Progenitor cell of endocrine pancreas (in vitro differentiated cells): ENCODE measurements around the gene VARS1. TPM values are rescaled to one million over a fixed set of nuclear protein-coding genes. Genes with fewer than 3 reads are reported as not detected.
A peak's percentile ranks its signal among the peaks of the same experiment; 100 is the strongest.

Experiments used
- DNase-seq: peaks from one replicate; pipeline ENCODE4 v3.0.0; 2021; ENCODE audit warnings: low spot score; ENCODE audit not compliant: unreplicated experiment
- H3K27ac Mint-ChIP-seq: 2 replicates; pipeline ENCODE4 v1.8.0; 2021; ENCODE audit warnings: mild to moderate bottlenecking, moderate library complexity, mixed read lengths
- H3K27me3 Mint-ChIP-seq: 2 replicates; pipeline ENCODE4 v1.8.0; 2021; ENCODE audit warnings: mixed read lengths
- H3K36me3 Mint-ChIP-seq: 2 replicates; pipeline ENCODE4 v1.8.0; 2022; ENCODE audit warnings: mixed read lengths; ENCODE audit not compliant: insufficient read depth
- H3K4me1 Mint-ChIP-seq: 2 replicates; pipeline ENCODE4 v1.8.0; 2021; ENCODE audit warnings: low read depth, mixed read lengths
- H3K4me3 Mint-ChIP-seq: 2 replicates; pipeline ENCODE4 v1.8.0; 2021; ENCODE audit warnings: low read depth, mild to moderate bottlenecking, moderate library complexity, mixed read lengths
- H3K9me3 Mint-ChIP-seq: 2 replicates; pipeline ENCODE4 v1.8.0; 2021; ENCODE audit warnings: low read depth, mixed read lengths
- total RNA-seq: library from RNA; stranded (reverse); gene quantifications from 2 replicates; pipeline ENCODE4 v1.2.1, GENCODE V29; 2021
- TF ChIP-seq, protein P1 (sequence below): fragments of 200-600 bp; sonication (generic); IDR thresholded peaks from one replicate; pipeline ENCODE4 v1.5.0; 2021; ENCODE audit warnings: antibody characterized with exemption, mild to moderate bottlenecking; ENCODE audit not compliant: unreplicated experiment

Gene VARS1
- total RNA-seq, 1 donor from 2014 or later: 85.6 TPM

DNA sequence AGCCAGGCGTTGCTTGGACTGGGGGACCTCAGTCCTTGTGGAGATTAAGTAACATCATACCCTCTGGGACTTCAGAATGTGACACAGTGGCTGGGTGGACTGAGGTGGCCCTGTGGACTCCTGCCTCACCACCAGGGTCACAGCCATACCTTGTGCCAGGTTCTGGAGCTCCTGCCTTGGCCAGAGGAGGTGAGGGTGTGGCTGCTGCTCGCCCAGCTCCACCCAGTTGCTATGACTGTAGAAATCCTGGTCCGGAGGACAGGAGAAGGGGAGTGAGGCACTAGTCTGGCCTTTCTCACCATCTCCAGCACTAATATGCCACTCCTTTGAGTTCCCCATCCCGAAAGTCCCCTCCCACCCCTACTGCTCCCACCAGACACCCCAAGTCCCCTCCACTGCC is 20.4 kb downstream of the VARS1 start:
- Mint-ChIP-seq H3K4me3 (no peak overlapping the region), H3K9me3 (no peaks in the 10 kb centered on the region), H3K27ac (peak overlapping the region; percentile 84), H3K36me3 (no peaks in the 10 kb centered on the region), H3K27me3 (no peaks in the 10 kb centered on the region), H3K4me1 (peaks cover 12% of the 10 kb centered on the region)
- TF ChIP-seq, protein P1, sequence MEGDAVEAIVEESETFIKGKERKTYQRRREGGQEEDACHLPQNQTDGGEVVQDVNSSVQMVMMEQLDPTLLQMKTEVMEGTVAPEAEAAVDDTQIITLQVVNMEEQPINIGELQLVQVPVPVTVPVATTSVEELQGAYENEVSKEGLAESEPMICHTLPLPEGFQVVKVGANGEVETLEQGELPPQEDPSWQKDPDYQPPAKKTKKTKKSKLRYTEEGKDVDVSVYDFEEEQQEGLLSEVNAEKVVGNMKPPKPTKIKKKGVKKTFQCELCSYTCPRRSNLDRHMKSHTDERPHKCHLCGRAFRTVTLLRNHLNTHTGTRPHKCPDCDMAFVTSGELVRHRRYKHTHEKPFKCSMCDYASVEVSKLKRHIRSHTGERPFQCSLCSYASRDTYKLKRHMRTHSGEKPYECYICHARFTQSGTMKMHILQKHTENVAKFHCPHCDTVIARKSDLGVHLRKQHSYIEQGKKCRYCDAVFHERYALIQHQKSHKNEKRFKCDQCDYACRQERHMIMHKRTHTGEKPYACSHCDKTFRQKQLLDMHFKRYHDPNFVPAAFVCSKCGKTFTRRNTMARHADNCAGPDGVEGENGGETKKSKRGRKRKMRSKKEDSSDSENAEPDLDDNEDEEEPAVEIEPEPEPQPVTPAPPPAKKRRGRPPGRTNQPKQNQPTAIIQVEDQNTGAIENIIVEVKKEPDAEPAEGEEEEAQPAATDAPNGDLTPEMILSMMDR: no peak
- no peak for DNase-seq

DNA sequence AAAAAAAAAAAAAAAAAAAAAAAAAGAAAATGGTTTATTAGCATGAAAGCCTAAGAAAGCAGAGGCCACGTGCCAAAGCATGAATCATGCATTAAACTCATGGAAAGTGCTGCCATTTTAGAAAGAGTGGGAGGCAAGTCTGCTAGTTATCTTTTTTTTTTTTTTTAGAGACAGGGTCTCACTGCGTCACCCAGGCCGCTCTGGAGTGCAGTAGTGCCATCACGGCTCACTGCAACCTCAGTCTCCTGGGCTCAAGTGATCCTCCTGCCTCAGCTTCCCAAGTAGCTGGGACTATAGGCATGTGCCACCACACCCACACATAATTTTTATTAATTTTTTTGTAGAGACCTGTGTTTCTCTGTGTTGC is 23.6 kb downstream of the VARS1 start:
- peaks cover 2% of the 10 kb centered on the region for H3K36me3 Mint-ChIP-seq
- no peak overlapping the region for H3K27ac Mint-ChIP-seq
- TF ChIP-seq, protein P1: no peak
- no peak for DNase-seq
- no peaks in the 10 kb centered on the region for H3K9me3 Mint-ChIP-seq
- H3K4me3 Mint-ChIP-seq: no peak overlapping the region
- H3K4me1 Mint-ChIP-seq: peaks cover 10% of the 10 kb centered on the region
- no peaks in the 10 kb centered on the region for H3K27me3 Mint-ChIP-seq

DNA sequence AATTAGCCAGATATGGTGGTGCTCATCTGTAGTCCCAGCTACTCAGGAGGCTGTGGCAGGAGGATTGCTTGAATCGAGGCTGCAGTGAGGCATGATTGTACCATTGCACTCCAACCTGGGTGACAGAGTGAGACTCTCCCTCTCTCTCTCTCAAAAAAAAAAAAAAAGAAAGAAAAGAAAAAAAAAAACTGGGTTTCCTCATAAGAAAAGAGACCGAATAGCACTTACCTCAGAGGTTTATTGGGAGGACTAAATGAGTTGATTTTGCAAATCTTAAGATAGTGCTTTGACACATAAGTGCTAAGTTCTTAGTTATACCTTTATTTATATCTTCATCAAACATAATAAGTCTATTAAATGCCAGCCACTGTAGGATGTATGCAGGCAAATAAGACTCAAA is 24.7 kb downstream of the VARS1 start:
- TF ChIP-seq, protein P1: no peak
- H3K27me3 Mint-ChIP-seq: no peaks in the 10 kb centered on the region
- DNase-seq: no peak
- H3K4me3 Mint-ChIP-seq: no peak overlapping the region
- H3K9me3 Mint-ChIP-seq: no peaks in the 10 kb centered on the region
- no peak overlapping the region for H3K27ac Mint-ChIP-seq
- peaks cover 2% of the 10 kb centered on the region for H3K36me3 Mint-ChIP-seq
- H3K4me1 Mint-ChIP-seq: peaks cover 4% of the 10 kb centered on the region

DNA sequence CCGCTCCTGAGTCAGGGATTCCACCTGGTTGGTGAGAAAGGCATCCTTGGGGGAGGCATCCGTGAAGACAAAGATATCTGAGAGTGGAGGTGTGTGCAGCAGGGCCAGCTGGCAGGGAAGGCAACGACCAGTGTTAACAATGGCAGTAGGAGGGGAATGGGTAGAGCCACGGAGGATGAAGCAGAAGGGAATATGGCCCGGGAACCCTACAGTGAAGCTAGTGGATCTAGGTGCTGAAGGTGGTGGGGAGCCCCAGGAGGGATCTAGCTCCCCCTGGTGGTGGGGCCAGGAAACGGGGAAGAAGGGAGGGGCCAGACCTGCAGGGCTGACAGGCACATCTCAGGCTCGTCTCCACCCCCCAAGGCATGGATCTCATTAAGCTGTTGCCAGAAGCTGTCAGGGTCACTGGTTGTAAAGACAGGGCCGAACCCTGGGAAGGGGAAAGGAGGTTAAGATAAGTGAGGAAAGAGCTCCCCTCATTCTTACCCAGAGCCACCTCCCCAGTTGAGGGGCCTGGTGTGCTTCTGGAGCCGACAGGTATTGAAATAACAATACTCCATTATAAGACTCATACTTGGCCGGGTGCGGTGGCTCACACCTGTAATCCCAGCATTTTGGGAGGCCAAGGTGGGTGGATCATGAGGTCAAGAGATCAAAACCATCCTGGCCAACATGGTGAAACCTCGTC is 25.7 kb downstream of the VARS1 start:
- Mint-ChIP-seq H3K9me3 (no peaks in the 10 kb centered on the region), H3K4me1 (no peaks in the 10 kb centered on the region), H3K27ac (no peak overlapping the region), H3K4me3 (no peak overlapping the region), H3K27me3 (no peaks in the 10 kb centered on the region), H3K36me3 (peaks cover 2% of the 10 kb centered on the region)
- DNase-seq: no peak
- TF ChIP-seq, protein P1: peak; percentile 59

DNA sequence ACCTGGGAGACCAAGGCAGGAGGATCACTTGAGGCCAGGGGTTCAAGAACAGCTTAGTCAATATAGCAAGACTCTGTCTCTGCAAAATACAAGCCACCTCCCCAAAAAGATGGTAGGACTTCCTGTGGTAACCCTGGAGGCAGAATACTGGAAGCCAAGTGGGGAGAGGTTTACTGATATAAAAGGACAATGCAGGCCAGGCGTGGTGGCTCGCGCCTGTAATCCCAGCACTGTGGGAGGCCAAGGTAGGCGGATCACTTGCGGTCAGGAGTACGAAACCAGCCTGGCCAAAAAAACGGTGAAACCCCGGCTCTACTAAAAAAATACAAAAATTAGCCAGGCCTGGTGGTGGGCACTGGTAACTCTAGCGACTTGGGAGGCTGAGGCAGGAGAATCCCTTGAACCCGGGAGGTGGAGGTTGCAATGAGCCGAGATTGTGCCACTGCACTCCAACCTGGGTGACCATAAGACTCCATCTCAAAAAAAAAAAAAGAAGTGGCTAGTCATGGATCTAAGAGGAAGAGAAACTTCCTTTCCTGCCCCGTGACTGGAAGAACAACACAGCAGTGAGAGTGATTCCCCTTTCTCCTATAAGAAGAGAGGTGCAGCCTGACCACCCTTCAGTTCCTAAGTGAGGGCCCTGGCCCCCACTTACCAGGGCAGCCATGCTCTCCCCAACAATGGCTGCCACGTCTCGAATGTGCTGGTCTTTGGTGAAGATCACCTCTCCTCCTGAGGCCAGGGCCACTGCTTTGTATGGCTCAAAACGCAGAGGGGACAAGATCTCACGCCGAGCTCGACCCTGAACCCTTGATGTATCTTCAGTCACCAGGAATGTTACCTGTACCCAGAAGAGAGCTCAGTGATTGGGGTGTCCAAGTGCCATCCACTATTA is 26.9 kb downstream of the VARS1 start:
- no peak overlapping the region for H3K27ac Mint-ChIP-seq
- no peak overlapping the region for H3K4me3 Mint-ChIP-seq
- H3K36me3 Mint-ChIP-seq: peaks cover 2% of the 10 kb centered on the region
- TF ChIP-seq, protein P1: no peak
- no peaks in the 10 kb centered on the region for H3K9me3 Mint-ChIP-seq
- H3K4me1 Mint-ChIP-seq: no peaks in the 10 kb centered on the region
- DNase-seq: no peak
- no peaks in the 10 kb centered on the region for H3K27me3 Mint-ChIP-seq
